SK-N-MC (cell line): ENCODE measurements around the gene SLC25A28.

Experiments
- EZH2 ChIP-seq: fragments of 200-600 bp; sonication (generic); IDR thresholded peaks from one replicate; pipeline ENCODE4 v1.6.1; 2017; ENCODE audit warnings: antibody characterized with exemption
- FOXP2 ChIP-seq: optimal IDR thresholded peaks from 2 replicates; pipeline ENCODE3; 2011; ENCODE audit warnings: mild to moderate bottlenecking, moderate library complexity; ENCODE audit not compliant: insufficient read depth; ENCODE audit errors: extremely low read length, control extremely low read depth
- POLR2AphosphoS5 ChIP-seq: IDR thresholded peaks from 2 replicates; pipeline ENCODE4 v1.6.1; 2012; ENCODE audit warnings: mild to moderate bottlenecking, low read depth, low read length, borderline replicate concordance

DNA sequence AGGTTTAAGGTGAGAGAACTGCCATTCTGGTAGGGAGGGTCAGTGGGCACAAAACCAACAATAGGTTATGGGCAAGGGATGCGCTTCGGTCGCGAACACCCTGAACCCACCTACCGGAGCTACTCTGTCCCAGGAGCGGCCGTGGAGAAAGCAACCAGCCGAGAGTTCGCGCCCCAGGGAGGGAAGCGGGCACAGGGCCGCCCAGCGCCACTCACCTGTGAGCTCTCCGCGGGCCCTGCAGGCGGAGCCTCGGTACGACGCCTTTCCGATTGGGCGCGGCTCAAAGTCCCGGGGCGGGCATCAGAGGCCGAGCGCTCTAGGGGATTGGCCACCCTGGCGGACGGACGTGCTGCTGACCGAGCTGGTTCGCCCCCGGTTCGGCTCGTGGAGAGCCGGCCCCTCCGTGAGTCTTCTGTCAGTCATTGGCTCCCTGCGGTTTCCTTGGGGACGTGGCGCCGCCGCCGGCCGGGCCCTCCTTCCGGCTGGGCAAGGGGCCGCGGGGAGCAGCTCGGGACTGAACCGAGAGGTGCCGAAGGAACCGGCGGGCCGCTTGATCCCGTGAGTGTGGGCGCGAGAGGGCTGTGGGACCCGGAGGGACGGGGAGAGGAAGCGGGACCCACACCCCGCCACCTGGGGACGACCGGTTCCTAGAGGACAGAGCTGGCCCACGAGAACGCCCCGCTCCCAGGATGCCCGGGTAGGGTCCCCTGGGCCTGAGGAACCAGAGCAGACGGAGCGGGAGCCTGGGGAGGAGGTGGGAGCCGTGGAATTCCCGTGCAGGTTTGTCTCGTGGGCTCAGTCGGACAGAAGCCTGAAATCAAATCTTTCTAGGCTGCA lies 39.0 kb upstream of the SLC25A28 start, which contains the start of gene ENTPD7:
- TF ChIP-seq EZH2 (no peak), FOXP2 (no peak), POLR2AphosphoS5 (peak; percentile 28; the same call in 1 of the 2 replicates)
